ENCODE measurements around the gene HMCN1. TPM values are rescaled to one million over a fixed set of nuclear protein-coding genes. Genes with fewer than 3 reads are reported as not detected.

Gene HMCN1
- polyA plus RNA-seq, 1 donor from 2014 or later, result 0.66 TPM

DNA sequence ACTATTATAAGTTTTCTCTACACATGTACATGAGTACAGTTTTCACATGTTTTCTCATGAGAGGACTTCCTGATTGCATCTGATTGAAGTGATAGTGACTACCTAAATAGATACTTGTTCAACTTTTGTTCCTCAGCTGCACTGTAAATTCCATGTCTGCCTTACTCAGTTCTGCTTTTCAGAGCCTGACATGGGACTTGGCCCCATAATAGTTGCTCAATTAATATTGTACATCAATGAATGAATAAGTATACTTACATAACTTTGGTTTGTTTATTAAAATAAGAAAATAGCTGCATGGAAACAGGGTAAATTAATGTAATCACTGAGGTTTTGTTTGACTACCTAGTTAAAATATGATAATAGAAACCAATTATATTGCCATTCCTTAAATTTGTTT is 78.7 kb downstream of the HMCN1 start:
- Histone ChIP-seq H3K27ac (ENCODE audit: low read length) (no peak overlapping the region), H3K9me3 (ENCODE audit: low read length) (no peaks in the 10 kb centered on the region), H3K9ac (ENCODE audit: low read length) (no peak overlapping the region), H2AFZ (ENCODE audit: low read depth, low read length) (no peak overlapping the region), H3K27me3 (ENCODE audit: insufficient read depth, low read depth, low read length) (no peaks in the 10 kb centered on the region), H3K36me3 (ENCODE audit: insufficient read depth, low read length) (no peaks in the 10 kb centered on the region), H3K4me2 (ENCODE audit: low read length) (no peak overlapping the region), H3K4me3 (ENCODE audit: low read length) (no peak overlapping the region), H4K20me1 (ENCODE audit: insufficient read depth) (no peaks in the 10 kb centered on the region), H3K9me2 (ENCODE audit: insufficient read depth, low read length) (no peaks in the 10 kb centered on the region), H3F3A (ENCODE audit: insufficient read depth, low read length, poor library complexity, severe bottlenecking) (no peaks in the 10 kb centered on the region), H3K79me2 (replicated peaks; ENCODE audit: insufficient read depth, low read length) (no peaks in the 10 kb centered on the region)
- TF ChIP-seq RAD21 (conservative IDR thresholded peaks at IDR 0.05), result no peak
- no peak for TF ChIP-seq TAF1 (IDR thresholded peaks at IDR 0.05; ENCODE audit: low read depth)
- TF ChIP-seq EZH2 (IDR thresholded peaks at IDR 0.05; ENCODE audit: borderline replicate concordance, insufficient read depth, low read length, poor library complexity, severe bottlenecking), result no peak
- TF ChIP-seq, protein P1, sequence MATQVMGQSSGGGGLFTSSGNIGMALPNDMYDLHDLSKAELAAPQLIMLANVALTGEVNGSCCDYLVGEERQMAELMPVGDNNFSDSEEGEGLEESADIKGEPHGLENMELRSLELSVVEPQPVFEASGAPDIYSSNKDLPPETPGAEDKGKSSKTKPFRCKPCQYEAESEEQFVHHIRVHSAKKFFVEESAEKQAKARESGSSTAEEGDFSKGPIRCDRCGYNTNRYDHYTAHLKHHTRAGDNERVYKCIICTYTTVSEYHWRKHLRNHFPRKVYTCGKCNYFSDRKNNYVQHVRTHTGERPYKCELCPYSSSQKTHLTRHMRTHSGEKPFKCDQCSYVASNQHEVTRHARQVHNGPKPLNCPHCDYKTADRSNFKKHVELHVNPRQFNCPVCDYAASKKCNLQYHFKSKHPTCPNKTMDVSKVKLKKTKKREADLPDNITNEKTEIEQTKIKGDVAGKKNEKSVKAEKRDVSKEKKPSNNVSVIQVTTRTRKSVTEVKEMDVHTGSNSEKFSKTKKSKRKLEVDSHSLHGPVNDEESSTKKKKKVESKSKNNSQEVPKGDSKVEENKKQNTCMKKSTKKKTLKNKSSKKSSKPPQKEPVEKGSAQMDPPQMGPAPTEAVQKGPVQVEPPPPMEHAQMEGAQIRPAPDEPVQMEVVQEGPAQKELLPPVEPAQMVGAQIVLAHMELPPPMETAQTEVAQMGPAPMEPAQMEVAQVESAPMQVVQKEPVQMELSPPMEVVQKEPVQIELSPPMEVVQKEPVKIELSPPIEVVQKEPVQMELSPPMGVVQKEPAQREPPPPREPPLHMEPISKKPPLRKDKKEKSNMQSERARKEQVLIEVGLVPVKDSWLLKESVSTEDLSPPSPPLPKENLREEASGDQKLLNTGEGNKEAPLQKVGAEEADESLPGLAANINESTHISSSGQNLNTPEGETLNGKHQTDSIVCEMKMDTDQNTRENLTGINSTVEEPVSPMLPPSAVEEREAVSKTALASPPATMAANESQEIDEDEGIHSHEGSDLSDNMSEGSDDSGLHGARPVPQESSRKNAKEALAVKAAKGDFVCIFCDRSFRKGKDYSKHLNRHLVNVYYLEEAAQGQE (IDR thresholded peaks at IDR 0.05; ENCODE audit: borderline replicate concordance), result no peak
- TF ChIP-seq MXI1 (conservative IDR thresholded peaks at IDR 0.05; ENCODE audit: poor library complexity, severe bottlenecking), result no peak
- TF ChIP-seq SMC3 (conservative IDR thresholded peaks at IDR 0.05; ENCODE audit: poor library complexity), result no peak
- no peak for TF ChIP-seq POLR2AphosphoS5 (IDR thresholded peaks at IDR 0.05)
- no peak for TF ChIP-seq EP300 (conservative IDR thresholded peaks at IDR 0.05; ENCODE audit: poor library complexity, severe bottlenecking)
- no peak for TF ChIP-seq CTCF (IDR thresholded peaks at IDR 0.05; ENCODE audit: poor library complexity, severe bottlenecking)

DNA sequence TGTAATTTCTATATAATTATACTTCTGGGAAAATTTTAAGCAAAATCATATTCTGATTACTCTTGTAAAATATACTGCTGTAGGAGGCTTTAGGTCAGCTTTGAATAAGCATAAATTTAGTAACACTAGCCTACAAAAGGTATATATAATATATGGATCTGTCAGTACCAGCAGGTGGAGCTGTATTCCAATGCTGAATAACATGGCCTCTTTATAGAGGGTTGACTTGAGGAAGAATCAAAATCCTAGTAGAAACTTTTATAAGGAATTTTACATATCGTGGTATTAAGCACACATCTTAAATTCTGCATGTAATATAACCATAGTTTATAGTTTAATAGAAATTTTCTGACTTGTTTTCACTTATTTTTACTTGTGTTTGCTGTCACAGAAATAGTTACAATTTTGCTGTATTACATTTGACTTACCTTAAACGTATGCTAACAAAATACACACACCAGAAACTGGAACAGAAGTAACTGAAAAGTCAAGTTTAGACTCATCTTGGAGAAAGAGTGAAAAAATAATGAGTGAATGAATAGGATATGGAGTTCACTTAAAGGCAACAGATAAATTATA is 79.3 kb downstream of the HMCN1 start:
- peak; percentile 86 for TF ChIP-seq SMC3 (conservative IDR thresholded peaks at IDR 0.05; ENCODE audit: poor library complexity)
- TF ChIP-seq EP300 (conservative IDR thresholded peaks at IDR 0.05; ENCODE audit: poor library complexity, severe bottlenecking), result no peak
- peak; percentile 73 for TF ChIP-seq CTCF (IDR thresholded peaks at IDR 0.05; ENCODE audit: poor library complexity, severe bottlenecking)
- TF ChIP-seq TAF1 (IDR thresholded peaks at IDR 0.05; ENCODE audit: low read depth), result no peak
- peak; percentile 77 for TF ChIP-seq RAD21 (conservative IDR thresholded peaks at IDR 0.05)
- H3K36me3 ChIP-seq (ENCODE audit: insufficient read depth, low read length), result no peaks in the 10 kb centered on the region
- H3K27ac ChIP-seq (ENCODE audit: low read length), result no peak overlapping the region
- no peaks in the 10 kb centered on the region for H3F3A ChIP-seq (ENCODE audit: insufficient read depth, low read length, poor library complexity, severe bottlenecking)
- no peaks in the 10 kb centered on the region for H3K9me3 ChIP-seq (ENCODE audit: low read length)
- H2AFZ ChIP-seq (ENCODE audit: low read depth, low read length), result no peak overlapping the region
- no peaks in the 10 kb centered on the region for H4K20me1 ChIP-seq (ENCODE audit: insufficient read depth)
- H3K27me3 ChIP-seq (ENCODE audit: insufficient read depth, low read depth, low read length), result no peaks in the 10 kb centered on the region
- H3K4me2 ChIP-seq (ENCODE audit: low read length), result no peak overlapping the region
- H3K9ac ChIP-seq (ENCODE audit: low read length), result no peak overlapping the region
- no peaks in the 10 kb centered on the region for H3K79me2 ChIP-seq (replicated peaks; ENCODE audit: insufficient read depth, low read length)
- no peaks in the 10 kb centered on the region for H3K9me2 ChIP-seq (ENCODE audit: insufficient read depth, low read length)
- no peak overlapping the region for H3K4me3 ChIP-seq (ENCODE audit: low read length)
